Measurements from ENCODE around the gene SENP3.

GRCh38 chr17:7589891-7590691 lies 28.4 kb downstream of the SENP3 start, which contains the start of gene SOX15:
- TF ChIP-seq CTCF (IDR thresholded peaks at IDR 0.05) (no peak), EZH2phosphoT487 (IDR thresholded peaks at IDR 0.05) (no peak)

Data from neural progenitor cell (in vitro differentiated cells).